Skeletal muscle cell (primary cell): ENCODE results near the gene CBX8.
"Not testable (repeated sequence)": the region's sequence is repeated elsewhere in the genome, so short reads cannot be mapped to it uniquely, and the experiment has no call there.

Experiments
- DNase-seq: peaks from one replicate; pipeline ENCODE4 v3.0.0-alpha.2; 2010; ENCODE audit warnings: low read depth
- H3K4me3 ChIP-seq: 2 replicates; pipeline ENCODE4 v1.5.1; 2011; ENCODE audit warnings: low read depth, mild to moderate bottlenecking, control low read depth, low read length, moderate library complexity

The CBX8 gene

DNA sequence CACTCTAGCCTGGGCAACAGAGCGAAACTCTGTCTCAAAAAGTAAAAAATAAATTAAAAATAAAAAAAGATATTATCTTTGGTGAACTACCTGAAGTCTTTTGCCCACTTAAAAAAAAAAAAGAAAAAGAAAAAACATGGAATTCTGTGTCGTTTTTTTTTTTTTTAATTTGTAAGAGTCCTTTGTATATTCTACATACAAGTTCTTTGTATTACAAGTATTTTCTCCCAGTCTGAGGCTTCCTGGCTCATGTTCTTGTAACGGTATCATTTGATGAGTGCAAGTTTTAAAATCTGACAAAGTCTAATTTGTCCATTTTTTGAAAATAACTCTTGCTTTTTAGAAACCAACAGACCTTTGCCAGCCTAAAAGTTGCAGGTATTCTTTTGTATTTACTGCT, 31.2 kb downstream of the CBX8 start:
- no peak for DNase-seq
- no peak overlapping the region for H3K4me3 ChIP-seq

- no peak for DNase-seq
- H3K4me3 ChIP-seq, result no peak overlapping the region
These were observed 34.8 kb downstream of the CBX8 start for GRCh38 chr17:79761894-79762589.

GRCh38 chr17:79760197-79760906, 36.5 kb downstream of the CBX8 start:
- no peak overlapping the region for H3K4me3 ChIP-seq
- DNase-seq, result no peak

DNA sequence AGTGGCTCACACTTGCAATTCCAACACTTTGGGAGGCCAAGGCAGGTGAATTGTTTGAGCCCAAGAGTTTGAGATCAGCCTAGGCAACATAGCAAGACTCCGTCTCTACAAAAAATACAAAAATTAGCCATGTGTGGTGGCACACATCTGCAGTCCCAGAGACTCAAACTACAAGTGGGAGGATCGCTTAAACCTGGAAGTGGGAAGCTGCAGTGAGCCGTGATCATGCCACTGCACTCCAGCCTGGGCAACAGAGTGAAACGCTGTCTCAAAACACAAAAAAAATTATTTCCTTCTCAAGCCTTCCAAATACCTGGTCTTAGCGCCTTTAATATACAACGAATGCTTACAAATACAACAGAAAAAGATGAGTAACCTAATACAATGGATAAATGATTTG, 38.6 kb downstream of the CBX8 start:
- H3K4me3 ChIP-seq, result no peak overlapping the region

DNA sequence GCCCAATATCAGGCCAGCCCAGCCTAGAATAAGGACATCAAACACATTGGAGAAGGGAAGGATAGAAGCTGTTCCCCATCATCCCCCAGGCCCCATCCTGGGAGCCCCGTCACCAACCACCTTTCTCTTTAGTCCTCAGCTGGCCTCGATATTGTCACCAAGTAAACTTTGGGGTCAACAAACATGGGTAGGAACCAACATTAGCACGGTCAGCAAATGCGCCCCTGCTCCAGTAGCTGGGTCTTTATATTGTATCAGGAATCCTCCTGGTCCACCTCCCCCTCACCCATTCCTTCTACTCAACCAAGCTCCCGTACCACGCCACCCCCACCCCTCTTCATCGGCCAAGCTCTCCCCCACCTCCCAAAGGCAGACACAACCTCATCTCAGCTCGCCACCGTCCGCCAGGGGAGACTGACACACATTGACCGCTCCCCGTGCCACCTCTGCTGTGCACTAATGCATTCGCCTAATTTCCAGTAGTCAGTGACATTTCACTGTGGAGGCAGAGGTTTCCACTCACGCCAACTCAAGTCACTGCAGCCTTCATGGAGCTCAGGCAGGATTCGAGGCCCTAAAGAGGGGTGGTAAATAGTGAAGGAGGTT, 39.6 kb downstream of the CBX8 start:
- no peak for DNase-seq

More for the DNA sequence above, 38.6 kb downstream of the CBX8 start:
- DNase-seq, result no peak

DNA sequence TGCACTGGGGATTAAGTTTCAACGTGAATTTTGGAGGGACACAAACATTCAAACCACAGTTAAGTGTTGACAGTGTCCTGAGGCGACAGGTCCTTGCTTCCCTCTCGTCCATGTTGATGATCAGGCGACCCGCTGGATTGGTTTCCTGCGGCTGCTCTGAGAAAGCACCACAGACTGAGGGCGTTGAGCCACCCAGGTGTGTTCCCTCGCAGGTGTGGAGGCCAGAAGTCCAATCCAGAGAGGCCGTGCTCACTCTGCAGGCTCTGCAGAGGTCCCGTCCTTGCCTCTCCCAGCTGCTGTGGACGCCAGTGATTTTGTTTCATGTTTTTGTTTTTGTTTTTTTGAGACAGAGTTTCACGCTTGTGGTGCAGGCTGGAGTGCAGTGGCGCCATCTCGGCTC, 41.3 kb downstream of the CBX8 start:
- no peak overlapping the region for H3K4me3 ChIP-seq
- no peak for DNase-seq

More for the DNA sequence above, 39.6 kb downstream of the CBX8 start:
- no peak overlapping the region for H3K4me3 ChIP-seq

DNA sequence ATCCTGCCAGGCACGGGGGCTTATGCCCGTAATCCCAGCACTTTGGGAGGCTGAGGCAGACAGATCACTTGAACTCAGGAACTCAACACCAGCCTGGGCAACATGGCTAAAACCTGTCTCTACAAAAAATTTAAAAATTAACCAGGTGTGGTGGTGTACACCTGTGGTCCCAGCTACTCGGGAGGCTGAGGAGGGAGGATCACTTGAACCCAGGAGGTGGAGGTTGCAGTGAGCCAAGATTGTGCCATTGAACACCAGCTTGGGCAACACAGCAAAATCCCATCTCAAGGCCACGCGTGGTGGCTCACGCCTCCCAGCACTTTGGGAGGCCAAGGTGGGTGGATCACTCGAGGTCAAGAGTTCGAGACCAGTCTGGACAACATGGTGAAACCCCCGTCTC, 42.0 kb downstream of the CBX8 start:
- not testable (repeated sequence) for H3K4me3 ChIP-seq, DNase-seq

DNA sequence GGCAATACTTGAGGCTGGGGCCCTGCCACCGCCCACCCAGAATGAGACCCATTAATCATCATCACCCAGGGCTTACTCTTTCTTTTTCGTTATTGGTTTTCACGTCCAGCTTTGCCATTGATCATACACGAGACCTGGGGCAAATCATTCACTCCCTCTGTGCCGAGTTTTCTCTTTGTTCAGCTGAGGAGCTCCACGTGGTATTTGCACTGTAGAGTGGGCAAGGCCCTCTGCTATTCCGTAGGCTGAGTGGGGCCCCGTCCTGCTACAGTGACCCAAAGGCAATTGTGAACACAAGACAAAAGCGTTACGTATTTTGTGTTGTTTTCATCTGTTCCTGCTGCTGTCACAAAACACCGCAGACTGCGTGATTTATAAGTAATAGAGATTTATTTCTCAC, 42.5 kb downstream of the CBX8 start:
- DNase-seq, result no peak
- no peak overlapping the region for H3K4me3 ChIP-seq

- no peak overlapping the region for H3K4me3 ChIP-seq
- DNase-seq, result no peak
These were observed 44.7 kb downstream of the CBX8 start for GRCh38 chr17:79752175-79752574.

GRCh38 chr17:79750650-79751545, 46.0 kb downstream of the CBX8 start:
- DNase-seq, result no peak
- no peak overlapping the region for H3K4me3 ChIP-seq

GRCh38 chr17:79749958-79750357, 46.9 kb downstream of the CBX8 start:
- H3K4me3 ChIP-seq, result no peak overlapping the region
- DNase-seq, result no peak

- DNase-seq, result peak; percentile 53
- no peak overlapping the region for H3K4me3 ChIP-seq
These were observed 47.6 kb downstream of the CBX8 start for GRCh38 chr17:79749156-79749815.

DNA sequence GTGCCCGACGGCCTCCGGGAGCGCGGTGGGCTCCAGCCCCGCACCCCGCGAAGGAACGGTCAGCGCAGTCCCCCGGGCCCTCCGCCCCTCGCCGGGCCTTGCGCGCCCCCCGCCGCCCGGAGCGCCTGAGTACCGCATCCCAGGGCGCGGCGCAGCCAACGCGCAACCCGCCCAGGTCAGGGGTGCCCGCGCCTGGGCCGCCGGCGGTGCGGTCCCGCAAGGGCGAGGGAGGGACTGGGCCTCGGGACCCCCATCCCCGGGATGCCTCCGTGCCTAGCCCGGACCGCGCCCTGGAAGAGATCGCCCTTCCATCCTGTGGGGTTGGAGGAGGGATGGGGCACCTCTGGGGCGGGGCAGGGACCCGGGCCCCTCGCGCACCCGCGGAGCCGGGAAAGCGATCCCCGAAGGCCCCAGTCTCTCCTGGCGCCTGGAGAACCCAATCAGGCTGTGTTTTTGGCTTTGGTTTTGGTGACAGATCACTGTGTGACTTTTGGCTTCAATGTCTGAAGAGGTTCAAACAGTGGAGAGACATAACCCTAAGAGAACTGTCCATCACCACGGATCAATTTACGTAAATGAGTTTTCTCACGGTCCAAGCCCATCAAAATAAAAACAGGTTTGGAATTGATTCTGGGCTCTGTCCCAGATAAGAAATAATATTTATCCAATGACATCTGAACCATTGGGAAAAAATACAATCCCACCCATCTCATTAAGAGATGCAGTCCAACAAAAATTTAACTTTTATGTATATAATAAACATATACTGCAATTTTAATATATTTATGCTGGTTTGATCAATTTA, 48.4 kb downstream of the CBX8 start:
- DNase-seq, result no peak
- H3K4me3 ChIP-seq, result no peak overlapping the region

GRCh38 chr17:79747508-79748294, 49.2 kb downstream of the CBX8 start:
- no peak overlapping the region for H3K4me3 ChIP-seq

DNA sequence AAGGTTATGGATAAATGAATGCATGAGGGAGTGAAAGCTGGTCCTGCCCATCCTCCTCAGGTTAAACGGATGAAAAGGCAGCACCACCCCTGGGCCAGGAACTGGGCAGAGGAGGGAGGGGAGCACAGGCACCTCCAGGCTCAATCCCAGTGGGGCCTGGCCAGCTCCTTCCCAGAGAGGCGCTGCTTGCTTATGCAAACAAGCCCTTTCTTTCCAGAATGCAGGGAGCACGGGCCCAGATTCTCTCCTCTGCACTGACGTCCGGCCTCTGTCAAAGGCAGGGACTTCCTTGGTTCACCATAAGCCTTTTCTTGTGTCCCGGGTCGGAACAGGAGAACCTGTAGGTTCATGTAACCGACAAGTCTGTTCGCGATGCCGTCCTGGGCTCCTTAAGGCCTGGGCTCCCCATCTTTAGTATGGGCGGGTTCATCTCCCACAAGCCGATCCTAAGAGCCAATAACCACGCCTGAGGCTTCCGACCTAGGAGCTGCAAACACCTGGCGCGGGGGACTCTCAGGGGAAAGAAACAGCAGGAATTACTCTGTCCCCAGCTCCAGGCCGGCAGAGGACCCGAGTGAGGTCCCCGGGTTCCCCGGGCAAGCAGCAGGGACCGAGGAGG, 49.9 kb downstream of the CBX8 start:
- no peak overlapping the region for H3K4me3 ChIP-seq
- no peak for DNase-seq

More at GRCh38 chr17:79747508-79748294, 49.2 kb downstream of the CBX8 start:
- no peak for DNase-seq

DNA sequence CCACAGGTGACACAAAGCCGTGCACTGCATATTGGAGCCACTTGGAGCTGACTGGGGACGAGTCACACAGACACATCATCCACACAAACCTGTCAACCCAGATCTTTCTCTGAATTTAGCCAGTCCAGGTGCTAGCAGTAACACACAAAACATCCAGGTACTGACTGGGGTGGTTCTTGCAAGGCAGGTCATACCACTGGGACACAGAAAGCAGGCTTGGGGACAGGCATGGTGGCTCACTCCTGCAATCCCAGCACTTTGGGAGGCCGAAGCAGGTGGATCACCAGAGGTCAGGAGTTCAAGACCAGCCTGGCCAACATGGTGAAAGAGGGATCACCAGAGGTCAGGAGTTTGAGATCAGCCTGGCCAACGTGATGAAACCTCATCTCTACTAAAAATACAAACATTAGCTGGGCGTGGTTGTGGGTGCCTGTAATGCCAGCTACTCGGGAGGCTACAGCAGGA, 51.2 kb downstream of the CBX8 start:
- DNase-seq, result no peak
- H3K4me3 ChIP-seq, result no peak overlapping the region

DNA sequence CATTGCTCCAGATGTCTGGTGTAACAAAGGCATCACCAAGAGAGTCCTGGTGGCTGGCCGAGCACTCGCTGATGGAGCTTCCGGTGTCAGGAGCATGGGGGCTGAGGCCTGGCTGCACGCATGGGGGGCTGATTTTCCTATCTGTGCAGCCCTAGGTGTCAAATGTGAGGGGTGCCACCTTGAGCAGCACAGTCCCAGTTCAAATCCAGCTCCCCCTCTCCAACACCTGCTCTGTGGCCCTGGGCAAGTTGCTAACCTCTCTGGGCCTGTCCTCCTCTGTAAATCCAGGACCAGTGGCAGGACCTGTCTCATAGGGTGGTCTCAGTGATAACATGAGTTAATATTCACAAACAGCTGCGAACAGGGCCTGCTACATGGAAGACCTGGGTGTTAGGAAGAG, 53.3 kb downstream of the CBX8 start:
- DNase-seq, result no peak
- no peak overlapping the region for H3K4me3 ChIP-seq
